Measurements from ENCODE around the gene FADS6. TPM values are rescaled to one million over a fixed set of nuclear protein-coding genes. Genes with fewer than 3 reads are reported as not detected.
A peak's percentile ranks its signal among the peaks of the same experiment; 100 is the strongest.

FADS6 gene
- total RNA-seq, 1 experiment from 2014 or later: not detected

DNA sequence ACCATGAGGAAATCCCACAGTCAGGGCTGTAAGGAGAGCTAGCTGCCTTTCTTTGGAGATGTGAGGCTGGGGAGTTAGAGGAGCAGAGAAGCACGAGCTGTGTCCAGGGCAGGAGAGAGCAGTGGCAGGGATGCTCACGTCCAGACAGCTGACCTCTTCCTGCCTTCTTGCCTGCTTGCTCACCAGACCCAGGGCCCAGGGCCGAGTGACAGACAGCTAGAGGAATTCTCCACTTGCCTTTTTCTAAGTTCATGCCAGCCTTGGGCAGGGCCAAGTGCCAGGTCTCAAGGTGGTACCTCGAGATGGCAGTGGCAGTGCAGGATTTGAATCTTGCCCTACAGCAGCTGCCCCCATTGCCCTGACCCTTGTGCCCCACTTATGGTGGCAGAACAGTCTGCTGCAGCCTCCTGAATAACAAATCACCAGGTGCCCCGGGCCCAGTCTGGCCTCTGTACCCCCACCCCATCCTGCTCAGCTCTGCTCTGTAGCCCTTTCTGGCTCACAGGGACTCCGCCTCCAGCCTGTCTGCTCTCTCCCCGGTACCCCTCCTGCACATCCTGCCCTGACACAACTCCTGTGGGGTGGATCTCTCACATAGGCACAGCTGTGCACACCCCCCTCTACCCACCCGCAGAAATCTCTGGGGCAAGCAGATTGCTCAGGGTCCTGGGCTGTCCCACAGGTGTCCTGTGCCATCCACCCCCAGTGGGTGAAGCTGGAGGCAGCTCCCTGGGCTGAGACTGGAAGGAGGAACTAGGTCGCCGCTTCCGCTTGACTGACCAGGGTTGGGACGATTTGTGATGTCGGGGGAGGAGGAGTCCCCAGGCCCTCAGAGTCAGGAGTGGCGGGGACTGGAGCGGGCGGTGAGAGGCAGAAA lies 59.7 kb downstream of the FADS6 start:
- Histone ChIP-seq H3K9ac (ENCODE audit: low read length) (no peak overlapping the region), H3K79me2 (ENCODE audit: low read length) (no peaks in the 10 kb centered on the region), H3K4me2 (ENCODE audit: low read length) (no peak overlapping the region), H2AFZ (ENCODE audit: low read length) (no peak overlapping the region), H4K20me1 (ENCODE audit: low read length) (no peaks in the 10 kb centered on the region), H3K4me3 (ENCODE audit: low read length) (no peak overlapping the region), H3K9me2 (replicated peaks; ENCODE audit: low read length) (no peaks in the 10 kb centered on the region), H3K9me3 (ENCODE audit: low read length) (no peaks in the 10 kb centered on the region), H3K27me3 (ENCODE audit: low read length) (no peaks in the 10 kb centered on the region), H3K4me1 (ENCODE audit: insufficient read depth, low read length) (no peaks in the 10 kb centered on the region), H3F3A (ENCODE audit: low read length, unreplicated experiment) (no peaks in the 10 kb centered on the region), H3K27ac (ENCODE audit: low read length) (no peak overlapping the region), H3K36me3 (ENCODE audit: low read depth, low read length) (no peaks in the 10 kb centered on the region)
- peak; percentile 82 for ATAC-seq
- no TSS peak for BruUV-seq (replicated peaks)
- peak; percentile 64 for DNase-seq
- intact Hi-C loops (cut with micrococcal nuclease): no loop called here
- POLR2A ChIA-PET (ENCODE audit: unreplicated experiment): interaction anchor here (0.6 kb wide), 1 partner anchor 640 kb away, joined by 3 read pairs; no protein-coding TSS in a partner anchor
- TF ChIP-seq EZH2phosphoT487 (IDR thresholded peaks at IDR 0.05; ENCODE audit: borderline replicate concordance, low read length) (no peak), EZH2 (IDR thresholded peaks at IDR 0.05; ENCODE audit: low read length, unreplicated experiment) (no peak)
- TF ChIP-seq, protein P1, sequence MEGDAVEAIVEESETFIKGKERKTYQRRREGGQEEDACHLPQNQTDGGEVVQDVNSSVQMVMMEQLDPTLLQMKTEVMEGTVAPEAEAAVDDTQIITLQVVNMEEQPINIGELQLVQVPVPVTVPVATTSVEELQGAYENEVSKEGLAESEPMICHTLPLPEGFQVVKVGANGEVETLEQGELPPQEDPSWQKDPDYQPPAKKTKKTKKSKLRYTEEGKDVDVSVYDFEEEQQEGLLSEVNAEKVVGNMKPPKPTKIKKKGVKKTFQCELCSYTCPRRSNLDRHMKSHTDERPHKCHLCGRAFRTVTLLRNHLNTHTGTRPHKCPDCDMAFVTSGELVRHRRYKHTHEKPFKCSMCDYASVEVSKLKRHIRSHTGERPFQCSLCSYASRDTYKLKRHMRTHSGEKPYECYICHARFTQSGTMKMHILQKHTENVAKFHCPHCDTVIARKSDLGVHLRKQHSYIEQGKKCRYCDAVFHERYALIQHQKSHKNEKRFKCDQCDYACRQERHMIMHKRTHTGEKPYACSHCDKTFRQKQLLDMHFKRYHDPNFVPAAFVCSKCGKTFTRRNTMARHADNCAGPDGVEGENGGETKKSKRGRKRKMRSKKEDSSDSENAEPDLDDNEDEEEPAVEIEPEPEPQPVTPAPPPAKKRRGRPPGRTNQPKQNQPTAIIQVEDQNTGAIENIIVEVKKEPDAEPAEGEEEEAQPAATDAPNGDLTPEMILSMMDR (conservative IDR thresholded peaks at IDR 0.05; ENCODE audit: low read depth, low read length): no peak
- CTCF ChIA-PET: interaction anchor here (1.0 kb wide), 1 partner anchor 10 kb away, joined by 3 read pairs; no protein-coding TSS in a partner anchor

DNA sequence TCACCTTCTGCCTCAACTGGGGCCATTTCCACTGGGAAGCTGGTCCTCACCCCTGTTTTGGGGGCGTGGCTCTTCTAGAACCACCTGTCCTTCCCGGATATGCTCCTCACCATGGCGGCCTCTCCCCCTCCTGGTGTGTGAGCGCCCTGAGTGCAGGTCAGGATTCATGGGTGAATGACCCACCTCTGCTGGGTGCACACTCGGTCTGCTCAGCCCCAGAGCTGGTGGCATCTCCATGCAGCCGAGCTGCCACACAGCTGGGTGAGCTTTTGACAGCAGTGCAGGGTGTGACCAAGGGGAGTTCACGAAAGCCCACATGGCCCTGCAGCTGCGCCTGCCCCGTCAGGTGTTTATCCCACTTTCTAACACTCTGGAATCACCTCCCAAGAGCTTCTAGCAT lies 61.0 kb downstream of the FADS6 start:
- Histone ChIP-seq H3K27me3 (ENCODE audit: low read length) (no peaks in the 10 kb centered on the region), H3K27ac (ENCODE audit: low read length) (no peak overlapping the region), H4K20me1 (ENCODE audit: low read length) (no peaks in the 10 kb centered on the region), H2AFZ (ENCODE audit: low read length) (no peak overlapping the region), H3K79me2 (ENCODE audit: low read length) (no peaks in the 10 kb centered on the region), H3K4me2 (ENCODE audit: low read length) (no peak overlapping the region), H3K4me3 (ENCODE audit: low read length) (no peak overlapping the region), H3K9me3 (ENCODE audit: low read length) (no peaks in the 10 kb centered on the region), H3K36me3 (ENCODE audit: low read depth, low read length) (no peaks in the 10 kb centered on the region), H3F3A (ENCODE audit: low read length, unreplicated experiment) (no peaks in the 10 kb centered on the region), H3K9me2 (replicated peaks; ENCODE audit: low read length) (no peaks in the 10 kb centered on the region), H3K4me1 (ENCODE audit: insufficient read depth, low read length) (no peaks in the 10 kb centered on the region), H3K9ac (ENCODE audit: low read length) (no peak overlapping the region)
- CTCF ChIA-PET: no interaction called here
- no peak for TF ChIP-seq EZH2 (IDR thresholded peaks at IDR 0.05; ENCODE audit: low read length, unreplicated experiment)
- no peak for TF ChIP-seq EZH2phosphoT487 (IDR thresholded peaks at IDR 0.05; ENCODE audit: borderline replicate concordance, low read length)
- TF ChIP-seq, protein P1 (conservative IDR thresholded peaks at IDR 0.05; ENCODE audit: low read depth, low read length): no peak
- intact Hi-C loops (cut with micrococcal nuclease): no loop called here
- BruUV-seq (replicated peaks): no TSS peak
- DNase-seq (no peak), ATAC-seq (no peak)
- POLR2A ChIA-PET (ENCODE audit: unreplicated experiment): no interaction called here

All from PC-3 (cell line).